OCI-LY1 (cell line): Measurements from ENCODE around the gene XIRP2.

ENCODE experiments used
- H2AFZ ChIP-seq: fragments of 200-600 bp; sonication (generic), shearing (Covaris generic); 2 replicates; pipeline ENCODE4 v1.6.0; 2014; ENCODE audit warnings: antibody characterized with exemption, mild to moderate bottlenecking, low read length
- H3F3A ChIP-seq: fragments of 200-600 bp; sonication (generic), shearing (Covaris generic); 2 replicates; pipeline ENCODE4 v1.6.0; 2014; ENCODE audit warnings: mild to moderate bottlenecking, antibody characterized with exemption, low read length, moderate library complexity; ENCODE audit not compliant: insufficient read depth
- H3K27ac ChIP-seq: fragments of 200-600 bp; sonication (generic); 2 replicates; pipeline ENCODE4 v1.5.1; 2014; ENCODE audit warnings: low read length, mixed run types, mild to moderate bottlenecking, low read depth; ENCODE audit not compliant: poor library complexity, severe bottlenecking
- H3K27me3 ChIP-seq: fragments of 200-600 bp; sonication (generic); 2 replicates; pipeline ENCODE4 v1.6.0; 2014; ENCODE audit warnings: antibody characterized with exemption, mild to moderate bottlenecking, low read length, moderate library complexity; ENCODE audit not compliant: insufficient read depth
- H3K36me3 ChIP-seq: fragments of 200-600 bp; sonication (generic); 2 replicates; pipeline ENCODE4 v1.6.1; 2014; ENCODE audit warnings: mild to moderate bottlenecking, antibody characterized with exemption, low read length, moderate library complexity, mixed read lengths; ENCODE audit not compliant: insufficient read depth
- H3K4me1 ChIP-seq: fragments of 200-600 bp; sonication (generic); 2 replicates; pipeline ENCODE4 v1.5.1; 2014; ENCODE audit warnings: mild to moderate bottlenecking, low read length, moderate library complexity; ENCODE audit not compliant: insufficient read depth, severe bottlenecking
- H3K4me2 ChIP-seq: fragments of 200-600 bp; sonication (generic), shearing (Covaris generic); 2 replicates; pipeline ENCODE4 v1.6.1; 2014; ENCODE audit warnings: low read length
- H3K4me3 ChIP-seq: fragments of 200-600 bp; sonication (generic); 2 replicates; pipeline ENCODE4 v1.5.1; 2014; ENCODE audit warnings: low read length, low read depth, mild to moderate bottlenecking, mixed read lengths; ENCODE audit not compliant: poor library complexity, severe bottlenecking
- H3K79me2 ChIP-seq: fragments of 200-600 bp; shearing (Covaris generic); 2 replicates; pipeline ENCODE4 v1.6.1; 2016; ENCODE audit warnings: mixed run types, low read length, mixed read lengths; ENCODE audit not compliant: insufficient read depth
- H3K9ac ChIP-seq: fragments of 200-600 bp; sonication (generic), shearing (Covaris generic); 2 replicates; pipeline ENCODE4 v1.6.1; 2014; ENCODE audit warnings: mild to moderate bottlenecking, low read length, mixed read lengths
- H3K9me2 ChIP-seq: fragments of 200-600 bp; sonication (generic), shearing (Covaris generic); 2 replicates; pipeline ENCODE4 v1.6.1; 2014; ENCODE audit warnings: low read depth, mild to moderate bottlenecking, low read length, mixed read lengths
- H3K9me3 ChIP-seq: fragments of 200-600 bp; shearing (Covaris generic); 2 replicates; pipeline ENCODE4 v1.6.1; 2014; ENCODE audit warnings: low read length, mixed read lengths
- H4K20me1 ChIP-seq: fragments of 200-600 bp; sonication (generic), shearing (Covaris generic); 2 replicates; pipeline ENCODE4 v1.6.0; 2016; ENCODE audit warnings: mild to moderate bottlenecking, low read length; ENCODE audit not compliant: insufficient read depth
- CTCF ChIP-seq: fragments of 200-600 bp; sonication (generic), shearing (Covaris generic); IDR thresholded peaks from 2 replicates; pipeline ENCODE4 v1.5.1; 2017; ENCODE audit warnings: mild to moderate bottlenecking, antibody characterized with exemption, low read length, moderate library complexity, mixed read lengths
- EZH2 ChIP-seq: fragments of 200-600 bp; sonication (generic), shearing (Covaris generic); IDR thresholded peaks from 2 replicates; pipeline ENCODE4 v1.8.0; 2017; ENCODE audit warnings: borderline replicate concordance, mixed run types, mild to moderate bottlenecking, antibody characterized with exemption, low read length, moderate library complexity, mixed read lengths

Gene XIRP2

DNA sequence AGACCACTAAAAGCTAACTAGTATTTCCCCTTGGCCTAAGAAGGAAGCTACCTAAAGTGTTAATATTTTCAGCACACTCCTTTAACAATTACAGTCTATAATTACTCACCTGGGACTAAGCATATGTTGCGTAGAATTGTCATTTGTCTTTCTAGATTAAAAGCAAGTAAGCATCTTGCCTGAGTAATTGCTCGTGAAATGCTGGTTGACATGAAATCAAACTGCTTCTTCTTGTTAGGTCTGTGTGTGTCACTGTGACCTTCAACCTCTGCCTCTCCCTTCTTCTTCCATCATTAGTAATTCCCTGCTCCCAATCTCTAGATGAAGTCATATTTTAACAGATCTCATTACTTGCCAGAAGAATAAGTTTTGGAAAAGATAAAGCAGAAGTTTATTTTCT lies 212.2 kb downstream of the XIRP2 start:
- no peak overlapping the region for H2AFZ ChIP-seq

DNA sequence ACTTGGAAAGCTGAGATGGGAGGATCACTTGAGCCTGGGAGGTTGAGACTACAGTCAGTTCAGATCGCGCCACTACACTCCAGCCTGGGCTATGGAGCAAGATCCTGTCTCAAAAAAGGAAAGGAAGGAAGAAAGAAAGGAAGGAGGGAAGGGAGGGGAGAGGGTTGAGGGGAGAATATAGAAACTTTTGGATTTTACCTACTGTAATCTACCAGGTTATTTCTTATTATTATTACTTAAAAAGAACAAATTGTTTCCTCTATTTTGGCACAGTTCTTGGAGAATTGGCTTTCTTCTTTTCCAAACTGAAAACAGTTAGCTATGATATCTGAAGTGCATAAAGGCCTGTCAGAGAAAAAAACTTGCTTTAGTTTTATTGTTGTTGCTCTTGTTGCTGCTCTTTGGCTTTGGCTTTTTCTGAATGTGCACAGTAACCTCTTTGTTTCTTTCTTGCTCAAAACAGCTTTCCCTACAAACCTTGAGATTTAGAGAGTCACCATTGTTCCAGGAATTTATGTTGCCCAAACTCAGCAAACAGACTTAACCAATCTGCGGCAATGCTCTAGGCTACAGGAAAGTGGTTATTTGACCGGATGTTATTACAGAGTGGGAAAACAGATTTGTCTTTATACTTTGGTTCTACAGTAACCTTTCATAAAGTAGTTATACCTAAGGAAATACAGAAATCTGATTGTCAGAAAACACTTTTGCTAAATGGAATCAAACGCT lies 214.9 kb downstream of the XIRP2 start:
- H3K4me1 ChIP-seq = no peaks in the 10 kb centered on the region
- H3K79me2 ChIP-seq = no peaks in the 10 kb centered on the region
- no peak overlapping the region for H3K9ac ChIP-seq
- no peak overlapping the region for H3K4me2 ChIP-seq
- H3K27me3 ChIP-seq = no peaks in the 10 kb centered on the region
- no peaks in the 10 kb centered on the region for H3K9me2 ChIP-seq
- TF ChIP-seq EZH2 (no peak), CTCF (no peak)
- no peaks in the 10 kb centered on the region for H4K20me1 ChIP-seq
- no peaks in the 10 kb centered on the region for H3K9me3 ChIP-seq
- no peak overlapping the region for H3K27ac ChIP-seq
- H3F3A ChIP-seq = no peaks in the 10 kb centered on the region
- no peak overlapping the region for H3K4me3 ChIP-seq
- no peaks in the 10 kb centered on the region for H3K36me3 ChIP-seq
- H2AFZ ChIP-seq = no peak overlapping the region

More for the DNA sequence above, 212.2 kb downstream of the XIRP2 start:
- Histone ChIP-seq H3K27ac (no peak overlapping the region), H3K9ac (no peak overlapping the region), H3F3A (no peaks in the 10 kb centered on the region), H3K27me3 (no peaks in the 10 kb centered on the region), H3K4me3 (no peak overlapping the region), H3K9me3 (no peaks in the 10 kb centered on the region), H4K20me1 (no peaks in the 10 kb centered on the region), H3K36me3 (no peaks in the 10 kb centered on the region), H3K79me2 (no peaks in the 10 kb centered on the region), H3K4me2 (no peak overlapping the region), H3K9me2 (no peaks in the 10 kb centered on the region), H3K4me1 (no peaks in the 10 kb centered on the region)
- no peak for TF ChIP-seq EZH2
- TF ChIP-seq CTCF = no peak

DNA sequence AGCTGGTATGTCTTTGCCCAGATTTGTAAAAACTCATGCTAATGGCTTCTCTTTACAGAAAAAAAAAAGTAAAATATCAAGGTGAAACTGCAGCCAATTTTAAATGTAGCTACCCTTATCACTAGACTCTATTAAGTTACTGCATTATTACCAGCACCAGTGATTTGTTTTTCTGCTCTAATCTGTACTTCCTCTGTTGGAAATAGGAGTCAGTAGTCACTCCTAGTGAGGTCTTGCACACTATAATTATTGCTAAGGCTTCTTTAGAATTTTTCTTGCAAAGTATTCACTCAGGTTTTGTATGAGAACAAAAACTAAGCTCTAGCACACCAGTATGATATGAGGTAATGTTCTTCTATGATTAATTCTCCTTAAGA lies 215.5 kb downstream of the XIRP2 start:
- no peaks in the 10 kb centered on the region for H3K36me3 ChIP-seq
- no peaks in the 10 kb centered on the region for H3K9me3 ChIP-seq
- no peaks in the 10 kb centered on the region for H3K4me1 ChIP-seq
- no peak overlapping the region for H3K9ac ChIP-seq
- no peaks in the 10 kb centered on the region for H4K20me1 ChIP-seq
- no peaks in the 10 kb centered on the region for H3K79me2 ChIP-seq
- no peak overlapping the region for H3K4me2 ChIP-seq
- H3K27me3 ChIP-seq = no peaks in the 10 kb centered on the region
- no peaks in the 10 kb centered on the region for H3F3A ChIP-seq
- H3K27ac ChIP-seq = no peak overlapping the region
- H2AFZ ChIP-seq = no peak overlapping the region
- no peaks in the 10 kb centered on the region for H3K9me2 ChIP-seq
- no peak overlapping the region for H3K4me3 ChIP-seq
- TF ChIP-seq EZH2 = no peak
- no peak for TF ChIP-seq CTCF
